ENCODE results near the gene ZBTB16. TPM values are rescaled to one million over a fixed set of nuclear protein-coding genes. Genes with fewer than 3 reads are reported as not detected.
A peak's percentile ranks its signal among the peaks of the same experiment; 100 is the strongest.

ZBTB16 gene
- total and polyA plus RNA-seq, 12 donors, result 18.3 to 108 (median 54.6) TPM

- WGBS, 2 donors, result 79 to 86% methylated on average over 2 of the region's 2 CpGs
- no peak for TF ChIP-seq CTCF (IDR thresholded peaks at IDR 0.05)
- Histone ChIP-seq H3K9me3 (peaks cover 0 to 13% (median 0%) of the 10 kb centered on the region in 11 donors), H3K4me3 (no peak overlapping the region), H3K27me3 (no peaks in the 10 kb centered on the region), H3K4me1 (peaks cover 18 to 57% (median 46%) of the 10 kb centered on the region in 9 donors), H3K27ac (peak overlapping the region in 1 of 10 donors; percentile 7), H3K36me3 (peaks cover 0 to 50% (median 13%) of the 10 kb centered on the region in 9 donors)
- no peak for DNase-seq
- intact Hi-C loops (cut with DNase I), result loop anchor here in 5 of 10 donors (5.0 to 10.0 kb wide), 4 partner anchors 50 to 317 kb away; partner anchors contain the start of gene USP28 (in 2 of the 5)
- no peak for ATAC-seq
These were observed 132.4 kb downstream of the ZBTB16 start for GRCh38 chr11:114191893-114192292.

GRCh38 chr11:114192841-114193389 is 133.4 kb downstream of the ZBTB16 start:
- peaks cover 0 to 40% (median 7%) of the 10 kb centered on the region in 9 donors for H3K36me3 ChIP-seq
- peak in 1 of 9 donors; percentile 15 for TF ChIP-seq CTCF (IDR thresholded peaks at IDR 0.05)
- 85 to 91% methylated on average over 4 of the region's 4 CpGs for WGBS, 2 donors
- ATAC-seq, result no peak
- no peak overlapping the region for H3K4me3 ChIP-seq
- H3K27ac ChIP-seq, result peak overlapping the region in 6 of 10 donors; percentile 14 to 96 (median 88)
- H3K4me1 ChIP-seq, result peaks cover 25 to 60% (median 56%) of the 10 kb centered on the region in 9 donors
- no peak for DNase-seq
- no peaks in the 10 kb centered on the region for H3K27me3 ChIP-seq
- intact Hi-C loops (cut with DNase I), result loop anchor here in 5 of 10 donors (5.0 to 10.0 kb wide), 4 partner anchors 49 to 318 kb away; partner anchors contain the start of gene USP28 (in 2 of the 5)
- H3K9me3 ChIP-seq, result peaks cover 0 to 13% (median 0%) of the 10 kb centered on the region in 11 donors

- ATAC-seq (no peak), DNase-seq (no peak)
- Histone ChIP-seq H3K36me3 (peaks cover 0 to 33% (median 4%) of the 10 kb centered on the region in 9 donors), H3K4me1 (peaks cover 32 to 69% (median 66%) of the 10 kb centered on the region in 9 donors), H3K9me3 (peaks cover 0 to 13% (median 0%) of the 10 kb centered on the region in 11 donors), H3K4me3 (no peak overlapping the region), H3K27me3 (no peaks in the 10 kb centered on the region), H3K27ac (peak overlapping the region in 8 of 10 donors; percentile 45 to 96 (median 88))
- TF ChIP-seq CTCF (IDR thresholded peaks at IDR 0.05), result no peak
- intact Hi-C loops (cut with DNase I), result loop anchor here in 5 of 10 donors (5.0 to 10.0 kb wide), 4 partner anchors 48 to 319 kb away; partner anchors contain the start of gene USP28 (in 2 of the 5)
- WGBS, 2 donors, result 67 to 70% methylated on average over 10 of the region's 10 CpGs
These were observed 134.5 kb downstream of the ZBTB16 start for GRCh38 chr11:114193730-114194679.

- Histone ChIP-seq H3K4me3 (no peak overlapping the region), H3K27me3 (no peaks in the 10 kb centered on the region), H3K9me3 (peaks cover 0 to 13% (median 0%) of the 10 kb centered on the region in 11 donors), H3K27ac (peak overlapping the region in 9 of 10 donors; percentile 52 to 96 (median 87)), H3K4me1 (peaks cover 38 to 76% (median 73%) of the 10 kb centered on the region in 9 donors), H3K36me3 (peaks cover 0 to 32% (median 4%) of the 10 kb centered on the region in 9 donors)
- DNase-seq (no peak), ATAC-seq (no peak)
- intact Hi-C loops (cut with DNase I), result loop anchor here in 7 of 10 donors (5.0 to 10.0 kb wide), 6 partner anchors 48 to 320 kb away; partner anchors contain the start of genes USP28 (in 2 of the 7) and ZBTB16 (in 1 of the 7)
- peak in 1 of 9 donors; percentile 28 for TF ChIP-seq CTCF (IDR thresholded peaks at IDR 0.05)
- WGBS, 2 donors, result 27 to 32% methylated on average over 4 of the region's 4 CpGs
These were observed 135.2 kb downstream of the ZBTB16 start for GRCh38 chr11:114194702-114195101.

All from heart right ventricle (tissue), 16 donors.